ENCODE data around the gene CYP46A1.

DNA sequence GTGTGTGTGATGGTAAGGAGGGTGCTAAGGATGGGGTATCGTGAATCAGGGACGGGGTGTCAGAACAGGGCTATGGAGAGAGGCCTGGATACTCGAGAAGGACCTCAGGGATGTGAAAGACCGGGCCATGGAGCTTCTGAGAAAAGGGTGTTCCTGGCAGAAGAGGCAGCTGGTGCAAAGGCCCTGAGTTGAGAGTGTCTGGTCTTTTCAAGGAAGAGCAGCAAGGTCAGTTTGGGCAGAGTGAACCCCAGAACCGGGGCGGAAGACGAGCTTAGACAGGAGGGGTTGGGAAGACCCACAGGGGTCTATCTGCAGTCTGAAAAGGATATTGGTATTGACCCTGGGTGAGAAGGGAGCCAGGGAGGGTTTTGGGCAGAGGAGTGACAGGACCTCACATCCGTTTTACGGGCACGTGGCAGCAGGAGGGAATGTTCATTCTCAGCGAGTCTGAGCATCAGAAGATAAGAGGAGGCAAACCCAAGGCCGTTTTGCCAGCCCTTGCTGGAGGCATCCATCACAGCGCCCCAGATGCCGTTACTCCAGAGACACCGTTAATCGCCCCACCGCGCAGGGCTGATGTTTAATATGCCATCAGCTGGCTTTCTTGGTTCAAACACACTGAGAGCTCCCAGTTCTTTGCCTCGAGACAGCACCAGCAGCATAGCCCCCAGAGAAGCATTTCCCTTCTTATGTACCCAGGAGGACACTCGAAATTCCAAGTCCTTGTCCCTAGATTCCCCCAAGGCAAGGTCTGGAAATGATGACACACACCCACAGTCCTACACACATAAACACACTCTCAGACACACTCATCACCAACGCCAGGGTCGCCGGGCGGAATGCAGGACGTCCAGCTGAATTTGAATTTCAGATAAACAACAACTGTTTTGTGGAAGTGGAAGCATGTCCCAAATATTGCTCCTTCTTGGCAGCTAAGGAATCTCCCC, 67.7 kb downstream of the CYP46A1 start:
- no peak for TF ChIP-seq NR3C1 (IDR thresholded peaks at IDR 0.05)
- TF ChIP-seq, protein P1, sequence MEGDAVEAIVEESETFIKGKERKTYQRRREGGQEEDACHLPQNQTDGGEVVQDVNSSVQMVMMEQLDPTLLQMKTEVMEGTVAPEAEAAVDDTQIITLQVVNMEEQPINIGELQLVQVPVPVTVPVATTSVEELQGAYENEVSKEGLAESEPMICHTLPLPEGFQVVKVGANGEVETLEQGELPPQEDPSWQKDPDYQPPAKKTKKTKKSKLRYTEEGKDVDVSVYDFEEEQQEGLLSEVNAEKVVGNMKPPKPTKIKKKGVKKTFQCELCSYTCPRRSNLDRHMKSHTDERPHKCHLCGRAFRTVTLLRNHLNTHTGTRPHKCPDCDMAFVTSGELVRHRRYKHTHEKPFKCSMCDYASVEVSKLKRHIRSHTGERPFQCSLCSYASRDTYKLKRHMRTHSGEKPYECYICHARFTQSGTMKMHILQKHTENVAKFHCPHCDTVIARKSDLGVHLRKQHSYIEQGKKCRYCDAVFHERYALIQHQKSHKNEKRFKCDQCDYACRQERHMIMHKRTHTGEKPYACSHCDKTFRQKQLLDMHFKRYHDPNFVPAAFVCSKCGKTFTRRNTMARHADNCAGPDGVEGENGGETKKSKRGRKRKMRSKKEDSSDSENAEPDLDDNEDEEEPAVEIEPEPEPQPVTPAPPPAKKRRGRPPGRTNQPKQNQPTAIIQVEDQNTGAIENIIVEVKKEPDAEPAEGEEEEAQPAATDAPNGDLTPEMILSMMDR (IDR thresholded peaks at IDR 0.05), result no peak
- TF ChIP-seq, protein P2, sequence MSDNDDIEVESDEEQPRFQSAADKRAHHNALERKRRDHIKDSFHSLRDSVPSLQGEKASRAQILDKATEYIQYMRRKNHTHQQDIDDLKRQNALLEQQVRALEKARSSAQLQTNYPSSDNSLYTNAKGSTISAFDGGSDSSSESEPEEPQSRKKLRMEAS (IDR thresholded peaks at IDR 0.05), result no peak
- TF ChIP-seq RAD21 (conservative IDR thresholded peaks at IDR 0.05 in 1 of 2, IDR thresholded peaks at IDR 0.05 in 1 of 2), result no peak
- no peak for TF ChIP-seq TP53 (CRISPR knock-in tag; IDR thresholded peaks at IDR 0.05)
- TF ChIP-seq SREBF2 (IDR thresholded peaks at IDR 0.05), result no peak
